HepG2 (cell line): ENCODE measurements around the gene SLC12A5. TPM values are rescaled to one million over a fixed set of nuclear protein-coding genes. Genes with fewer than 3 reads are reported as not detected.

Experiments used
- ATM ChIP-seq: fragments of 450-650 bp; IDR thresholded peaks from 2 replicates; pipeline ENCODE4 v1.7.1; 2017; ENCODE audit warnings: mild to moderate bottlenecking, borderline replicate concordance
- ATRX ChIP-seq: sonication (generic); formaldehyde crosslinking; IDR thresholded peaks from 2 replicates; pipeline ENCODE4 v1.4.0; 2020; ENCODE audit warnings: missing genetic modification reagents, borderline replicate concordance
- CC2D1A ChIP-seq: sonication (generic); formaldehyde crosslinking; IDR thresholded peaks from 2 replicates; pipeline ENCODE4 v1.8.1; 2023; ENCODE audit warnings: mild to moderate bottlenecking, missing genetic modification reagents
- IRF1 ChIP-seq: sonication (generic); formaldehyde crosslinking; IDR thresholded peaks from 2 replicates; pipeline ENCODE4 v1.4.0; 2020; ENCODE audit warnings: low read depth, mild to moderate bottlenecking, missing genetic modification reagents
- MAFG ChIP-seq: sonication (generic); formaldehyde crosslinking; IDR thresholded peaks from 2 replicates; pipeline ENCODE4 v1.5.1; 2020; ENCODE audit warnings: mild to moderate bottlenecking, missing genetic modification reagents
- MYC ChIP-seq: sonication (generic); formaldehyde crosslinking; IDR thresholded peaks from 2 replicates; pipeline ENCODE4 v1.9.0; 2021; ENCODE audit warnings: missing genetic modification reagents, borderline replicate concordance
- NFE2 ChIP-seq: sonication (generic); formaldehyde crosslinking; IDR thresholded peaks from 2 replicates; pipeline ENCODE4 v1.4.0; 2020; ENCODE audit warnings: missing genetic modification reagents
- NFE2L1 ChIP-seq: sonication (generic); formaldehyde crosslinking; IDR thresholded peaks from 2 replicates; pipeline ENCODE4 v1.4.0; 2020; ENCODE audit warnings: missing genetic modification reagents, mild to moderate bottlenecking, borderline replicate concordance
- PRDM10 ChIP-seq: sonication (generic); formaldehyde crosslinking; IDR thresholded peaks from 2 replicates; pipeline ENCODE4 v1.4.0; 2020; ENCODE audit warnings: low read depth, missing genetic modification reagents
- RFX1 ChIP-seq: fragments of 450-650 bp; IDR thresholded peaks from 2 replicates; pipeline ENCODE4 v1.6.1; 2017
- TGIF2 ChIP-seq: IDR thresholded peaks from 2 replicates; pipeline ENCODE4 v1.6.1; 2016; ENCODE audit warnings: control low read depth, missing compliant biosample characterization
- XRCC5 ChIP-seq: fragments of 200-400 bp; formaldehyde crosslinking; optimal IDR thresholded peaks from 2 replicates; pipeline ENCODE3; 2017; ENCODE audit warnings: mild to moderate bottlenecking, low read length
- ZNF317 ChIP-seq: sonication (generic); formaldehyde crosslinking; IDR thresholded peaks from 2 replicates; pipeline ENCODE4 v1.5.0; 2020; ENCODE audit warnings: mild to moderate bottlenecking, missing genetic modification reagents
- ZNF460 ChIP-seq: sonication (generic); formaldehyde crosslinking; IDR thresholded peaks from 2 replicates; pipeline ENCODE4 v1.5.1; 2020; ENCODE audit warnings: missing genetic modification reagents, mild to moderate bottlenecking, borderline replicate concordance
- ZNF646 ChIP-seq: sonication (generic); formaldehyde crosslinking; IDR thresholded peaks from 2 replicates; pipeline ENCODE4 v1.9.0; 2021; ENCODE audit warnings: mild to moderate bottlenecking, missing genetic modification reagents
- polyA plus RNA-seq, 8 experiments: library from polyadenylated mRNA; depleted of rRNA in 3 of 8; stranded (reverse) in 7 of 8; unstranded in 1 of 8; fragments of >200 nt; fragmentation: Illumina TruSeq in 4 of 8; extraction: Trizol in 4 of 8; gene quantifications; 2 replicates each; pipeline versions ENCODE4 v1.2.1 to v1.2.3, GENCODE V29; 2011 to 2016; ENCODE audit warnings: low read depth in 4 of 8, missing spikeins in 1 of 8, mixed read lengths in 1 of 8; ENCODE audit not compliant: insufficient read depth in 1 of 8
- total RNA-seq, 5 experiments: library from RNA; depleted of rRNA; stranded (reverse); fragments of >200 nt; fragmentation: Illumina TruSeq; extraction: Trizol; gene quantifications; 2 replicates each; pipeline ENCODE4 v1.2.3, GENCODE V29; 2016; ENCODE audit warnings: low read depth in 1 of 5
- TF ChIP-seq, protein P1 (sequence below): sonication (generic); formaldehyde crosslinking; IDR thresholded peaks from 2 replicates; pipeline ENCODE4 v1.4.0; 2020; ENCODE audit warnings: missing genetic modification reagents
- TF ChIP-seq, protein P2 (sequence below): sonication (generic); formaldehyde crosslinking; IDR thresholded peaks from 2 replicates; pipeline ENCODE4 v1.8.0; 2022; ENCODE audit warnings: missing genetic modification reagents, low read depth, mild to moderate bottlenecking, borderline replicate concordance

The SLC12A5 gene
- total and polyA plus RNA-seq, 2 of the 13 experiments (the other 11 are each of a cell fraction or from before 2014, with no cell fraction given) = 4.3 to 5.4 TPM

DNA sequence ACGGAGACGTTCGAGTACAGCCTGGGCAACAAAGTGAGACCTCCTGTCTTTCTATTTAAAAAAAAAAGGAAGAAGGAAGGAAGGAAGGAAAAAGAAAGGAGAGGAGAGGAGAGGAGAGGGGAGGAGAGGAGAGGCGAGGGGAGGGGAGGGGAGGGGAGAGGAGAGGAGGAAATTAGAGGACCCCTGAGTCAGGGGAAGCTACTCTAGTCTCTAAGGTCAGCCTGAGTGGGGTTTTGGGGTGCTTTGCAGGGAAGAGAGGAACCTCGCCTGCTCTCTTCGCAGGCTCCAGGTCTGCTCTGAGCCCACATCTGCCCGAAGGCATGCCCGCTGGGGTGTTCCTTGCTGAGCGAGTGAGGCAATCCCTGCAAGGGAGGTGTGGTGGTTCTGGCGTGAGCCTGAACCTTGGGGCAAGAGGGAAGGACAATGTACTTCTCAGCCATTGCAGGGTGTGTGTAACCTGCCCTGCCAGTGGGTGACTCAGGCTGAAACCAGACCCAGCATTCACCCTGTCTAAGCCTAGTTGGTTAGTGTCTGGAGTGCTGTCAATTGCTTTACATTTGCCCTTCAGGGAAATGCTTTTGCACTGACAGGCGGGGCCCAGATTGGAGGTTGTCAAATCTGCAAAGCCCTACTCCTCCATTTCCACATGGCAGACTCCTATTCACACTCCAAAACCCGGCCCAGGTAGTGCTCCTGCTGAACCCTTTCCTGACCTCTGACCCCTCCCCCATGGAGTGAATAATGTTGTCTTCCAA is 35.6 kb upstream of the SLC12A5 start (continued):
- no peak for TF ChIP-seq ATM
- no peak for TF ChIP-seq ZNF460 (CRISPR knock-in tag)
- TF ChIP-seq ZNF646 = no peak
- peak; percentile 76 for TF ChIP-seq XRCC5
- no peak for TF ChIP-seq CC2D1A
- TF ChIP-seq ZNF317 (CRISPR knock-in tag) = no peak
- peak; percentile 46; the same call in 1 of the 2 replicates for TF ChIP-seq PRDM10 (CRISPR knock-in tag)
- TF ChIP-seq NFE2 (CRISPR knock-in tag) = no peak
- TF ChIP-seq, protein P1, sequence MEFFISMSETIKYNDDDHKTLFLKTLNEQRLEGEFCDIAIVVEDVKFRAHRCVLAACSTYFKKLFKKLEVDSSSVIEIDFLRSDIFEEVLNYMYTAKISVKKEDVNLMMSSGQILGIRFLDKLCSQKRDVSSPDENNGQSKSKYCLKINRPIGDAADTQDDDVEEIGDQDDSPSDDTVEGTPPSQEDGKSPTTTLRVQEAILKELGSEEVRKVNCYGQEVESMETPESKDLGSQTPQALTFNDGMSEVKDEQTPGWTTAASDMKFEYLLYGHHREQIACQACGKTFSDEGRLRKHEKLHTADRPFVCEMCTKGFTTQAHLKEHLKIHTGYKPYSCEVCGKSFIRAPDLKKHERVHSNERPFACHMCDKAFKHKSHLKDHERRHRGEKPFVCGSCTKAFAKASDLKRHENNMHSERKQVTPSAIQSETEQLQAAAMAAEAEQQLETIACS (CRISPR knock-in tag) = no peak
- no peak for TF ChIP-seq NFE2L1 (CRISPR knock-in tag)
- no peak for TF ChIP-seq ATRX (CRISPR knock-in tag)
- TF ChIP-seq TGIF2 (CRISPR knock-in tag) = no peak
- TF ChIP-seq IRF1 = no peak
- TF ChIP-seq MAFG = no peak
- no peak for TF ChIP-seq RFX1
- TF ChIP-seq MYC (CRISPR knock-in tag) = no peak
- TF ChIP-seq, protein P2, sequence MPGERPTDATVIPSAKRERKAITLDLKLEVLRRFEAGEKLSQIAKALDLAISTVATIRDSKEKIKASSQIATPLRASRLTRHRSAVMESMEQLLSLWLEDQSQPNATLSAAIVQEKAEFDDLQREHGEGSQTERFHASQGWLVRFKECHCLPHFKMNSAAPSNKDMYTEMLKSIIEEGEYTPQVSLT (CRISPR knock-in tag) = no peak
